HepG2 (cell line): Measurements from ENCODE around the gene TIMM44. TPM values are rescaled to one million over a fixed set of nuclear protein-coding genes. Genes with fewer than 3 reads are reported as not detected.

Experiments used
- ATAC-seq: fragments of 200-7000 bp; cut with Tn5 transposase; 3 replicates; pipeline ENCODE4 v1.9.1; 2020; ENCODE audit warnings: mild to moderate bottlenecking, moderate library complexity
- BruUV-seq: library from RNA; stranded (reverse); fragments of 400-500 nt; replicated peaks from 2 replicates; lab custom pipeline; 2021; lab: Mats Ljungman, UMichigan
- CTCF ChIA-PET: fragments of 300-600 bp; formaldehyde crosslinking; extraction: SDS; loops from one replicate; lab custom pipeline; 2021; ENCODE audit warnings: low total read pairs, inconsistent platforms, low intra/inter-chr PET ratio; lab: Yijun Ruan, JAX
- POLR2A ChIA-PET: fragments of 350-600 bp; sonication (Branson Sonifier 250); formaldehyde crosslinking; loops from one replicate; lab custom pipeline; 2020; ENCODE audit warnings: antibody characterized with exemption, inconsistent platforms; lab: Yijun Ruan, JAX
- DNase-seq: peaks from one replicate; pipeline ENCODE4 v3.0.0-alpha.2; 2015; ENCODE audit warnings: low spot score
- FAIRE-seq: peaks from 3 replicates; lab custom pipeline; 2011; peaks lifted over from hg19 to GRCh38; lab: Jason Lieb, UNC
- H2AFZ ChIP-seq: one replicate; pipeline ENCODE4 v1.6.1; 2011; ENCODE audit warnings: low read length, inconsistent platforms
- H3K27ac ChIP-seq: fragments of 300-600 bp; 3 replicates; pipeline ENCODE4 v1.8.0; 2011; ENCODE audit warnings: mixed run types, mild to moderate bottlenecking, mixed read lengths, low read length, inconsistent platforms; ENCODE audit not compliant: insufficient read depth; ENCODE audit errors: extremely low read length
- H3K27me3 ChIP-seq, 2 experiments: fragments of 200-600 bp in 1 of 2; 2 replicates in 1 of 2; 3 replicates in 1 of 2; pipeline versions ENCODE4 v1.6.0 to v1.8.0; 2011; ENCODE audit warnings: low read length in 2 of 2, mild to moderate bottlenecking in 2 of 2, moderate library complexity in 2 of 2, inconsistent platforms in 1 of 2; ENCODE audit not compliant: insufficient read depth in 2 of 2, control insufficient read depth in 1 of 2
- H3K36me3 ChIP-seq, 2 experiments: fragments of 200-600 bp in 1 of 2; replicated peaks in 1 of 2; 2 replicates in 1 of 2; 3 replicates in 1 of 2; pipeline versions ENCODE4 v1.5.1 to v1.8.0; 2011; ENCODE audit warnings: low read length in 2 of 2, inconsistent platforms in 1 of 2; ENCODE audit not compliant: insufficient read depth in 2 of 2, control insufficient read depth in 1 of 2
- H3K4me1 ChIP-seq: 2 replicates; pipeline ENCODE4 v1.5.1; 2012; ENCODE audit warnings: low read length, inconsistent platforms; ENCODE audit not compliant: insufficient read depth
- H3K4me2 ChIP-seq: 2 replicates; pipeline ENCODE4 v1.6.0; 2011; ENCODE audit warnings: low read depth, low read length, inconsistent platforms
- H3K4me3 ChIP-seq, 3 experiments: fragments of 200-600 bp in 1 of 3; sonication (generic), shearing (Covaris generic) in 1 of 3; replicated peaks in 1 of 3; 2 replicates each; pipeline ENCODE4 v1.5.1; 2011 to 2016; ENCODE audit warnings: low read length in 3 of 3, inconsistent platforms in 2 of 3, low read depth in 2 of 3, mild to moderate bottlenecking in 2 of 3, control low read depth in 1 of 3, mixed read lengths in 1 of 3; ENCODE audit not compliant: insufficient read depth in 1 of 3
- H3K79me2 ChIP-seq: one replicate; pipeline ENCODE4 v1.6.1; 2011; ENCODE audit warnings: low read length, inconsistent platforms; ENCODE audit not compliant: insufficient read depth
- H3K9ac ChIP-seq: 2 replicates; pipeline ENCODE4 v1.6.0; 2011; ENCODE audit warnings: mild to moderate bottlenecking, low read depth, low read length, inconsistent platforms; ENCODE audit not compliant: insufficient read depth
- H3K9me3 ChIP-seq: 2 replicates; pipeline ENCODE4 v1.5.1; 2012; ENCODE audit warnings: mild to moderate bottlenecking, low read length
- H4K20me1 ChIP-seq: 2 replicates; pipeline ENCODE4 v1.6.0; 2011; ENCODE audit warnings: inconsistent platforms, mild to moderate bottlenecking, low read length, moderate library complexity; ENCODE audit not compliant: insufficient read depth
- AGO2 ChIP-seq: fragments of 200-400 bp; formaldehyde crosslinking; optimal IDR thresholded peaks from 2 replicates; pipeline ENCODE3; 2017; ENCODE audit warnings: mild to moderate bottlenecking, low read depth, low read length, moderate library complexity
- ISL2 ChIP-seq: sonication (generic); formaldehyde crosslinking; IDR thresholded peaks from 2 replicates; pipeline ENCODE4 v1.5.0; 2020; ENCODE audit warnings: missing genetic modification reagents
- MBD4 ChIP-seq: IDR thresholded peaks from 2 replicates; pipeline ENCODE4 v1.6.1; 2012; ENCODE audit warnings: low read length, inconsistent platforms, borderline replicate concordance
- NCOR1 ChIP-seq: fragments of 200-600 bp; sonication (generic); IDR thresholded peaks from 2 replicates; pipeline ENCODE4 v1.7.0; 2017; ENCODE audit warnings: antibody characterized with exemption, low read length, borderline replicate concordance
- WGBS: methylation state at CpG from one replicate; pipeline ENCODE4 v1.1.6; 2017; ENCODE audit warnings: low lambda C conversion rate; 5-methylcytosine and 5-hydroxymethylcytosine counted together
- in situ Hi-C: cut with HindIII; loops from 2 replicates; pipeline ENCODE4 v1.10.0; 2017; ENCODE audit warnings: low pct_unique_long_range_greater_than_20kb; ENCODE audit not compliant: extremely low pct_ligation_motif_present
- intact Hi-C: fragments of 100-400 bp; cut with micrococcal nuclease; formaldehyde crosslinking; loops from one replicate; pipeline ENCODE4 v1.10.0; 2022; ENCODE audit not compliant: unreplicated experiment
- polyA plus RNA-seq, 8 experiments: library from polyadenylated mRNA; depleted of rRNA in 3 of 8; stranded (reverse) in 7 of 8; unstranded in 1 of 8; fragments of >200 nt; fragmentation: Illumina TruSeq in 4 of 8; extraction: Trizol in 4 of 8; gene quantifications; 2 replicates each; pipeline versions ENCODE4 v1.2.1 to v1.2.3, GENCODE V29; 2011 to 2016; ENCODE audit warnings: low read depth in 4 of 8, missing spikeins in 1 of 8, mixed read lengths in 1 of 8; ENCODE audit not compliant: insufficient read depth in 1 of 8
- total RNA-seq, 5 experiments: library from RNA; depleted of rRNA; stranded (reverse); fragments of >200 nt; fragmentation: Illumina TruSeq; extraction: Trizol; gene quantifications; 2 replicates each; pipeline ENCODE4 v1.2.3, GENCODE V29; 2016; ENCODE audit warnings: low read depth in 1 of 5
- TF ChIP-seq, protein P1 (sequence below): sonication (generic); formaldehyde crosslinking; IDR thresholded peaks from 2 replicates; pipeline ENCODE4 v1.4.0; 2020; ENCODE audit warnings: missing genetic modification reagents, borderline replicate concordance

Gene TIMM44
- total and polyA plus RNA-seq, 2 of the 13 experiments (the other 11 are each of a cell fraction or from before 2014, with no cell fraction given), result 42.9 to 72.6 TPM

DNA sequence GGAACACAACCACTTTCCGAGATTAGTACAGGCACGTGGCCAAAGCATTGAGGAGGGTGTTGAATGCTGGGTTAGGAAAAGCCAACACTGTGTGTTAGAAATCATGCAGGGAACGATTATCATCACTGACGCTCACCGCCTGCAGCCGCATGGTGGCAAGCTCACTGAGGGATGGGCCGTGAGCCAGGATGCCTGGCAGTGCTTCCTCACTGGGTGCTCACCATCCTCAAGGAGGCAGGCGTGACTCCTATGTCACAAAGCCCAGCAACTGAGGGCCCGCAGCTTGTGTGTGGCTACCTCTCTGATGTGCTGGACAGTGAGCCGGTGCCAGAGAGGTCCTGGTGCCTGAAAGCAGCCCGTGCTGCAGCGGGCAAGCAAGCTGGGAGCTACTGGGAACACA is 30.4 kb upstream of the TIMM44 start:
- POLR2A ChIA-PET, result no interaction called here
- H3K4me3 ChIP-seq, result no peak overlapping the region
- H2AFZ ChIP-seq, result no peak overlapping the region
- peaks cover 3% of the 10 kb centered on the region; the same call in 1 of the 2 replicates for H4K20me1 ChIP-seq
- BruUV-seq, result no TSS peak
- no peaks in the 10 kb centered on the region for H3K4me1 ChIP-seq
- DNase-seq (no peak), ATAC-seq (no peak), FAIRE-seq (no peak)
- no peak overlapping the region for H3K4me2 ChIP-seq
- CTCF ChIA-PET, result no interaction called here
- peaks cover 34 to 71% of the 10 kb centered on the region in 2 experiments; a peak in 4 of 5 replicates for H3K36me3 ChIP-seq
- H3K9me3 ChIP-seq, result no peaks in the 10 kb centered on the region
- peaks cover 2% of the 10 kb centered on the region for H3K79me2 ChIP-seq
- 94% methylated on average over 12 of the region's 12 CpGs for WGBS
- TF ChIP-seq AGO2 (peak; percentile 24), ISL2 (CRISPR knock-in tag) (no peak)
- H3K9ac ChIP-seq, result no peak overlapping the region
- intact Hi-C loops, result no loop called here
- H3K27me3 ChIP-seq, result no peaks in the 10 kb centered on the region
- H3K27ac ChIP-seq, result no peak overlapping the region
- in situ Hi-C loops, result no loop called here

DNA sequence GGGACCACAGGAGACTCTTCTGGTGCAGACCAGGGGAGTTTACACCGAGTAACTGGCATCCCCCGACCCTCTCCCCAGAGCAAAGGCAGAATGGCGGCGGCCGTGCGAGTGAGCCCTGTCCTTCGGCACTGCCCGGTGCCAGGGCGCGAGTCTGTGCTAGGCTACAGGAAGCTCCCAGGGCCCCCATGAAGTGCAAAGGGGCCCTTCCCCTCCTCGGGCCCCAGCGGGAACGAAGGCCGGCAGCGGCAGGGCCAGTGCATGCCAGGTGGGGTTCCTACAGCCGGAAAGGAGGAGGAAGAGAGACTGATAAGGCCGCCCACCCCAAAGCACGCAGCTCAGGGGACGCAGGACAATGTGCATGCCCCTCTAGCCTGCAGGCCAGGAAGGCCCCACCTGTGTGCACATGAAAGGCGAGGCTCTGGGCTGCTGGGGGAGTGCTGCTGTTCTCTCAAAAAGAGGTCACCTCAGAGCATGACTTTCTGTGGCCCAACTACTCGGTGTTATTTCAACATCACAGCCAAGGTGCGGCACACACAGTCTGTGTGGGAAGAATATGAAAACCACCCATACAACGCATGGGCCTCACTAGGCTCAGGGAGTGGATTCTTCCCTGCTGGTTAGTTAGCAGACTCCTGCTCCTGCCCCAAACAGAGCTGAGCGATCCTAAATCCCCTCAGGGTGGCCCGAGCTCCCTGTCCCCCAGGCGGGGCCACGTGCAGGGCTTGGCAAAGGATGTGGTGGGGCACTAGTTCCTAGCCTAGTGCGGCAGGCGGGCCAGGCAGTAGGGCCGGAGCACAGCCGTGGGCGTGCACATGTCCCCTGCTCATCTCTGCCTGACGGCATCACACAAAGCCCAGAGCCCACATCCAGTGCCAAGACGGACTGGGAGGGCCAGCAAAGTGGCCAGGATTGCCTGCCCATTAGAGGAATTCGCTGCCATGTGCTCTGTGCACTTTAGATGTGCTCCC is 28.4 kb upstream of the TIMM44 start:
- FAIRE-seq (no peak), ATAC-seq (peak; percentile 15; the same call in 2 of the 3 replicates)
- in situ Hi-C loops, result no loop called here

More for the DNA sequence above, 28.4 kb upstream of the TIMM44 start:
- Histone ChIP-seq H3K9ac (no peak overlapping the region), H3K27ac (no peak overlapping the region), H3K79me2 (peaks cover 2% of the 10 kb centered on the region), H3K4me2 (no peak overlapping the region), H3K4me1 (no peaks in the 10 kb centered on the region), H4K20me1 (peaks cover 3% of the 10 kb centered on the region; the same call in 1 of the 2 replicates), H3K36me3 (peaks cover 33 to 71% of the 10 kb centered on the region in 2 experiments; a peak in 4 of 5 replicates), H3K4me3 (no peak overlapping the region), H2AFZ (no peak overlapping the region), H3K9me3 (no peaks in the 10 kb centered on the region), H3K27me3 (no peaks in the 10 kb centered on the region)
- CTCF ChIA-PET, result interaction anchor here (1.8 kb wide), 1 partner anchor 30 kb away, joined by 8 read pairs; no protein-coding TSS in a partner anchor
- TF ChIP-seq NCOR1, result no peak
- peak; percentile 7 for TF ChIP-seq AGO2
- TF ChIP-seq, protein P1, sequence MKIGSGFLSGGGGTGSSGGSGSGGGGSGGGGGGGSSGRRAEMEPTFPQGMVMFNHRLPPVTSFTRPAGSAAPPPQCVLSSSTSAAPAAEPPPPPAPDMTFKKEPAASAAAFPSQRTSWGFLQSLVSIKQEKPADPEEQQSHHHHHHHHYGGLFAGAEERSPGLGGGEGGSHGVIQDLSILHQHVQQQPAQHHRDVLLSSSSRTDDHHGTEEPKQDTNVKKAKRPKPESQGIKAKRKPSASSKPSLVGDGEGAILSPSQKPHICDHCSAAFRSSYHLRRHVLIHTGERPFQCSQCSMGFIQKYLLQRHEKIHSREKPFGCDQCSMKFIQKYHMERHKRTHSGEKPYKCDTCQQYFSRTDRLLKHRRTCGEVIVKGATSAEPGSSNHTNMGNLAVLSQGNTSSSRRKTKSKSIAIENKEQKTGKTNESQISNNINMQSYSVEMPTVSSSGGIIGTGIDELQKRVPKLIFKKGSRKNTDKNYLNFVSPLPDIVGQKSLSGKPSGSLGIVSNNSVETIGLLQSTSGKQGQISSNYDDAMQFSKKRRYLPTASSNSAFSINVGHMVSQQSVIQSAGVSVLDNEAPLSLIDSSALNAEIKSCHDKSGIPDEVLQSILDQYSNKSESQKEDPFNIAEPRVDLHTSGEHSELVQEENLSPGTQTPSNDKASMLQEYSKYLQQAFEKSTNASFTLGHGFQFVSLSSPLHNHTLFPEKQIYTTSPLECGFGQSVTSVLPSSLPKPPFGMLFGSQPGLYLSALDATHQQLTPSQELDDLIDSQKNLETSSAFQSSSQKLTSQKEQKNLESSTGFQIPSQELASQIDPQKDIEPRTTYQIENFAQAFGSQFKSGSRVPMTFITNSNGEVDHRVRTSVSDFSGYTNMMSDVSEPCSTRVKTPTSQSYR (CRISPR knock-in tag), result no peak
- TF ChIP-seq MBD4, result no peak
- DNase-seq, result no peak
- no TSS peak for BruUV-seq
- POLR2A ChIA-PET, result interaction anchor here (0.9 kb wide), 1 partner anchor 28 kb away, joined by 3 read pairs; the partner anchor contains the start of gene TIMM44
- intact Hi-C loops, result no loop called here
- 98% methylated on average over 13 of the region's 35 CpGs for WGBS
